NCI-H1092 (cell line): ENCODE results near the gene LYPLAL1.

Experiments used
- DNase-seq: peaks from one replicate; lab custom pipeline; 2025; lab: John Stamatoyannopoulos, UW

LYPLAL1 gene

GRCh38 chr1:219173758-219174459 is at the start of gene LYPLAL1:
Gene LYPLAL1 (plus strand): TSS chr1:219173878. CDS start chr1:219173891, 13 bp downstream.
- DNase-seq = peak; percentile 86

GRCh38 chr1:219124163-219124562 is 49.5 kb upstream of the LYPLAL1 start:
- DNase-seq = no peak

GRCh38 chr1:219125342-219125741 is 48.3 kb upstream of the LYPLAL1 start:
- no peak for DNase-seq

- no peak for DNase-seq
These were observed 47.3 kb upstream of the LYPLAL1 start for GRCh38 chr1:219126377-219126776.

GRCh38 chr1:219128957-219129356 is 44.7 kb upstream of the LYPLAL1 start:
- DNase-seq = no peak

GRCh38 chr1:219130366-219130935 is 43.2 kb upstream of the LYPLAL1 start:
- no peak for DNase-seq

- no peak for DNase-seq
These were observed 40.7 kb upstream of the LYPLAL1 start for GRCh38 chr1:219132939-219133338.

- no peak for DNase-seq
These were observed 34.9 kb upstream of the LYPLAL1 start for GRCh38 chr1:219138747-219139146.

GRCh38 chr1:219140303-219140877 is 33.3 kb upstream of the LYPLAL1 start:
- no peak for DNase-seq

GRCh38 chr1:219143735-219144134 is 29.9 kb upstream of the LYPLAL1 start:
- no peak for DNase-seq

- DNase-seq = no peak
These were observed 28.9 kb upstream of the LYPLAL1 start for GRCh38 chr1:219144658-219145315.

- no peak for DNase-seq
These were observed 26.1 kb upstream of the LYPLAL1 start for GRCh38 chr1:219147571-219148019.

GRCh38 chr1:219149009-219149577 is 24.6 kb upstream of the LYPLAL1 start:
- no peak for DNase-seq

- DNase-seq = no peak
These were observed 23.7 kb upstream of the LYPLAL1 start for GRCh38 chr1:219149953-219150352.

GRCh38 chr1:219150913-219151312 is 22.8 kb upstream of the LYPLAL1 start:
- no peak for DNase-seq

GRCh38 chr1:219151467-219151866 is 22.2 kb upstream of the LYPLAL1 start:
- DNase-seq = no peak

GRCh38 chr1:219152751-219153150 is 20.9 kb upstream of the LYPLAL1 start:
- DNase-seq = no peak

- no peak for DNase-seq
These were observed 20.0 kb upstream of the LYPLAL1 start for GRCh38 chr1:219153723-219154122.

GRCh38 chr1:219155135-219155534 is 18.5 kb upstream of the LYPLAL1 start:
- DNase-seq = no peak

GRCh38 chr1:219159946-219160645 is 13.6 kb upstream of the LYPLAL1 start:
- no peak for DNase-seq

- no peak for DNase-seq
These were observed 12.7 kb upstream of the LYPLAL1 start for GRCh38 chr1:219160967-219161366.

- no peak for DNase-seq
These were observed 12.3 kb upstream of the LYPLAL1 start for GRCh38 chr1:219161371-219161770.
